Transverse colon (tissue), 4 donors: ENCODE results near the gene RNF150.

Experiments
- CTCF ChIP-seq, 5 experiments: fragments of 200-600 bp in 3 of 5; fragments of 450-650 bp in 2 of 5; sonication (generic) in 3 of 5; IDR thresholded peaks; 1 replicate in 2 of 5; 2 replicates in 3 of 5; pipeline ENCODE4 v1.5.1; 2016 to 2017; ENCODE audit warnings: antibody characterized with exemption in 5 of 5, inconsistent platforms in 3 of 5, mild to moderate bottlenecking in 2 of 5, moderate library complexity in 1 of 5
- EP300 ChIP-seq: sonication (generic); formaldehyde crosslinking; IDR thresholded peaks from one replicate; pipeline ENCODE4 v1.6.1; 2017; ENCODE audit warnings: antibody characterized with exemption, low read depth
- POLR2AphosphoS5 ChIP-seq, 3 donors: sonication (generic); formaldehyde crosslinking; IDR thresholded peaks; one replicate each; pipeline ENCODE4 v1.6.1; 2016; ENCODE audit warnings: antibody characterized with exemption in 3 of 3

GRCh38 chr4:140906993-140907962 is 226.0 kb downstream of the RNF150 start:
- TF ChIP-seq CTCF (IDR thresholded peaks at IDR 0.05) (no peak), EP300 (no peak), POLR2AphosphoS5 (IDR thresholded peaks at IDR 0.05) (no peak)
